ENCODE measurements around the gene CNTNAP2. TPM values are rescaled to one million over a fixed set of nuclear protein-coding genes. Genes with fewer than 3 reads are reported as not detected.

The CNTNAP2 gene
- total and polyA plus RNA-seq, 8 donors = 0.09 to 1.1 (median 0.38) TPM

GRCh38 chr7:148435715-148436114 is 2319.1 kb downstream of the CNTNAP2 start:
- ATAC-seq (no peak), DNase-seq (no peak), FAIRE-seq (no peak)
- Histone ChIP-seq H3K36me3 (no peaks in the 10 kb centered on the region), H3K9me3 (no peaks in the 10 kb centered on the region), H3K4me3 (no peak overlapping the region), H3K27me3 (no peaks in the 10 kb centered on the region), H3K27ac (no peak overlapping the region), H3K4me1 (no peaks in the 10 kb centered on the region)
- intact Hi-C loops (cut with DNase I) = no loop called here
- 40 to 41% methylated on average over 6 of the region's 6 CpGs for WGBS, 2 donors
- TF ChIP-seq CTCF (IDR thresholded peaks at IDR 0.05) = no peak

- ATAC-seq = no peak
- no peak overlapping the region for H3K27ac ChIP-seq
- no peaks in the 10 kb centered on the region for H3K36me3 ChIP-seq
- TF ChIP-seq CTCF (IDR thresholded peaks at IDR 0.05) = no peak
- no peaks in the 10 kb centered on the region for H3K27me3 ChIP-seq
- FAIRE-seq = no peak
- 89 to 94% methylated on average over 4 of the region's 4 CpGs for WGBS, 2 donors
- H3K9me3 ChIP-seq = no peaks in the 10 kb centered on the region
- H3K4me1 ChIP-seq = no peaks in the 10 kb centered on the region
- no peak overlapping the region for H3K4me3 ChIP-seq
- intact Hi-C loops (cut with DNase I) = no loop called here
- DNase-seq = no peak
Observed at GRCh38 chr7:148436135-148436534, 2319.5 kb downstream of the CNTNAP2 start.

GRCh38 chr7:148436571-148436970 is 2320.0 kb downstream of the CNTNAP2 start:
- ATAC-seq = no peak
- no peaks in the 10 kb centered on the region for H3K4me1 ChIP-seq
- WGBS, 2 donors = 77 to 85% methylated on average over 7 of the region's 7 CpGs
- no peak for FAIRE-seq
- intact Hi-C loops (cut with DNase I) = no loop called here
- H3K4me3 ChIP-seq = no peak overlapping the region
- no peaks in the 10 kb centered on the region for H3K27me3 ChIP-seq
- no peaks in the 10 kb centered on the region for H3K9me3 ChIP-seq
- no peaks in the 10 kb centered on the region for H3K36me3 ChIP-seq
- DNase-seq = no peak
- no peak for TF ChIP-seq CTCF (IDR thresholded peaks at IDR 0.05)
- H3K27ac ChIP-seq = no peak overlapping the region

- Histone ChIP-seq H3K4me3 (no peak overlapping the region), H3K9me3 (no peaks in the 10 kb centered on the region), H3K4me1 (no peaks in the 10 kb centered on the region), H3K36me3 (no peaks in the 10 kb centered on the region), H3K27ac (no peak overlapping the region), H3K27me3 (no peaks in the 10 kb centered on the region)
- ATAC-seq (no peak), DNase-seq (no peak), FAIRE-seq (no peak)
- intact Hi-C loops (cut with DNase I) = no loop called here
- no peak for TF ChIP-seq CTCF (IDR thresholded peaks at IDR 0.05)
- 73 to 80% methylated on average over 4 of the region's 4 CpGs for WGBS, 2 donors
Observed at GRCh38 chr7:148437043-148437442, 2320.4 kb downstream of the CNTNAP2 start.

- Histone ChIP-seq H3K4me3 (no peak overlapping the region), H3K4me1 (no peaks in the 10 kb centered on the region), H3K9me3 (no peaks in the 10 kb centered on the region), H3K36me3 (no peaks in the 10 kb centered on the region), H3K27me3 (no peaks in the 10 kb centered on the region), H3K27ac (no peak overlapping the region)
- no peak for TF ChIP-seq CTCF (IDR thresholded peaks at IDR 0.05)
- no peak for DNase-seq
- ATAC-seq = no peak
- no peak for FAIRE-seq
- WGBS, 2 donors = 85 to 86% methylated on average over 8 of the region's 8 CpGs
- intact Hi-C loops (cut with DNase I) = no loop called here
Observed at GRCh38 chr7:148442141-148442655, 2325.6 kb downstream of the CNTNAP2 start.
